Stimulated activated effector memory CD8-positive, alpha-beta T cell treated with anti-CD3 and anti-CD28 coated beads, Interleukin-12 subunit alpha, Interleukin-12 subunit beta, amount 100 ng/mL, for 72 hours (primary cell): ENCODE results near the gene HSPA1A.
"Not testable (repeated sequence)": the region's sequence is repeated elsewhere in the genome, so short reads cannot be mapped to it uniquely, and the experiment has no call there.

Source experiments
- ATAC-seq: fragments of 150-1000 bp; cut with Tn5 transposase; 2 replicates; pipeline ENCODE4 v1.10.0; 2021
- DNase-seq, 2 donors: peaks; one replicate each; pipeline ENCODE4 v3.0.0; 2021 to 2022; ENCODE audit warnings: low spot score in 2 of 2
- H3K27ac Mint-ChIP-seq: one replicate; pipeline ENCODE4 v1.8.0; 2022; ENCODE audit warnings: mild to moderate bottlenecking, mixed read lengths
- H3K36me3 Mint-ChIP-seq: one replicate; pipeline ENCODE4 v1.8.0; 2022; ENCODE audit warnings: mild to moderate bottlenecking, mixed read lengths
- H3K4me1 Mint-ChIP-seq: one replicate; pipeline ENCODE4 v1.8.0; 2022; ENCODE audit warnings: mixed read lengths
- H3K4me3 Mint-ChIP-seq: one replicate; pipeline ENCODE4 v1.8.0; 2022; ENCODE audit warnings: mild to moderate bottlenecking, mixed read lengths
- H3K9me3 Mint-ChIP-seq: one replicate; pipeline ENCODE4 v1.8.0; 2022; ENCODE audit warnings: mixed read lengths

Gene HSPA1A

GRCh38 chr6:31794866-31795615 is 20.3 kb upstream of the HSPA1A start:
- Mint-ChIP-seq H3K4me1 (peaks cover 42% of the 10 kb centered on the region), H3K36me3 (peaks cover 69% of the 10 kb centered on the region)
- no peak for DNase-seq

GRCh38 chr6:31795616-31796298 is 19.6 kb upstream of the HSPA1A start, which contains the start of gene VARS1:
VARS1 (minus strand) TSS chr6:31795752; CDS start chr6:31795217, 535 bp downstream.
- ATAC-seq (peak; percentile 94), DNase-seq (peak; percentile 90 to 93)
- Mint-ChIP-seq H3K4me3 (peak within 1 kb of the TSS; percentile 95), H3K4me1 (peaks cover 42% of the 10 kb centered on the region), H3K9me3 (no peaks in the 10 kb centered on the region), H3K27ac (peak within 1 kb of the TSS; percentile 99), H3K36me3 (peaks cover 68% of the 10 kb centered on the region)

More at GRCh38 chr6:31794866-31795615, 20.3 kb upstream of the HSPA1A start:
- H3K9me3 Mint-ChIP-seq: no peaks in the 10 kb centered on the region
- H3K27ac Mint-ChIP-seq: peak overlapping the region; percentile 99
- H3K4me3 Mint-ChIP-seq: peak overlapping the region; percentile 95
- ATAC-seq: peak; percentile 36

- peaks cover 32% of the 10 kb centered on the region for H3K4me1 Mint-ChIP-seq
- DNase-seq: no peak
- ATAC-seq: no peak
- H3K27ac Mint-ChIP-seq: peak overlapping the region; percentile 83
- no peaks in the 10 kb centered on the region for H3K9me3 Mint-ChIP-seq
- H3K36me3 Mint-ChIP-seq: peaks cover 68% of the 10 kb centered on the region
- H3K4me3 Mint-ChIP-seq: peak overlapping the region; percentile 95
Observed at GRCh38 chr6:31796993-31797385, 18.4 kb upstream of the HSPA1A start.

GRCh38 chr6:31797588-31797987 is 17.8 kb upstream of the HSPA1A start:
- DNase-seq (no peak), ATAC-seq (no peak)
- Mint-ChIP-seq H3K9me3 (no peaks in the 10 kb centered on the region), H3K27ac (peak overlapping the region; percentile 83), H3K36me3 (peaks cover 68% of the 10 kb centered on the region), H3K4me3 (peak overlapping the region; percentile 20), H3K4me1 (peaks cover 26% of the 10 kb centered on the region)

GRCh38 chr6:31799781-31800180 is 15.6 kb upstream of the HSPA1A start:
- ATAC-seq: no peak
- H3K4me3 Mint-ChIP-seq: no peak overlapping the region
- peaks cover 16% of the 10 kb centered on the region for H3K4me1 Mint-ChIP-seq
- peaks cover 78% of the 10 kb centered on the region for H3K36me3 Mint-ChIP-seq
- H3K27ac Mint-ChIP-seq: no peak overlapping the region
- H3K9me3 Mint-ChIP-seq: no peaks in the 10 kb centered on the region
- DNase-seq: no peak

GRCh38 chr6:31801031-31801927 is 14.1 kb upstream of the HSPA1A start:
- not testable (repeated sequence) for DNase-seq, ATAC-seq, H3K4me3 Mint-ChIP-seq, H3K9me3 Mint-ChIP-seq, H3K27ac Mint-ChIP-seq
- Mint-ChIP-seq H3K36me3 (peaks cover 85% of the 10 kb centered on the region), H3K4me1 (peaks cover 19% of the 10 kb centered on the region)

- DNase-seq: no peak
- ATAC-seq: peak; percentile 25
- H3K27ac Mint-ChIP-seq: peak overlapping the region; percentile 97
- H3K4me1 Mint-ChIP-seq: peaks cover 22% of the 10 kb centered on the region
- peaks cover 65% of the 10 kb centered on the region for H3K36me3 Mint-ChIP-seq
- no peaks in the 10 kb centered on the region for H3K9me3 Mint-ChIP-seq
- peak overlapping the region; percentile 93 for H3K4me3 Mint-ChIP-seq
Observed at GRCh38 chr6:31805939-31806469, 9.3 kb upstream of the HSPA1A start.

GRCh38 chr6:31806470-31807272 is 8.7 kb upstream of the HSPA1A start, which contains the start of gene LSM2:
LSM2 (minus strand) TSS chr6:31806966; CDS start chr6:31806757, 209 bp downstream.
- peak within 1 kb of the TSS; percentile 97 for H3K27ac Mint-ChIP-seq
- peak; percentile 95 to 98 for DNase-seq
- H3K4me1 Mint-ChIP-seq: peaks cover 29% of the 10 kb centered on the region
- ATAC-seq: peak; percentile 98
- H3K9me3 Mint-ChIP-seq: no peaks in the 10 kb centered on the region
- peaks cover 58% of the 10 kb centered on the region for H3K36me3 Mint-ChIP-seq
- H3K4me3 Mint-ChIP-seq: peak within 1 kb of the TSS; percentile 93

GRCh38 chr6:31808599-31808998 is 6.7 kb upstream of the HSPA1A start:
- H3K4me3 Mint-ChIP-seq, ATAC-seq, H3K9me3 Mint-ChIP-seq, DNase-seq: not testable (repeated sequence)
- H3K36me3 Mint-ChIP-seq: peaks cover 51% of the 10 kb centered on the region
- H3K27ac Mint-ChIP-seq: peak overlapping the region; percentile 29
- H3K4me1 Mint-ChIP-seq: peaks cover 39% of the 10 kb centered on the region

GRCh38 chr6:31811645-31812044 is 3.7 kb upstream of the HSPA1A start:
- Mint-ChIP-seq H3K27ac (peak overlapping the region; percentile 98), H3K4me1 (peaks cover 46% of the 10 kb centered on the region), H3K36me3 (peaks cover 39% of the 10 kb centered on the region), H3K4me3 (peak overlapping the region; percentile 93), H3K9me3 (no peaks in the 10 kb centered on the region)
- DNase-seq (no peak), ATAC-seq (no peak)

- peaks cover 47% of the 10 kb centered on the region for H3K36me3 Mint-ChIP-seq
Observed at GRCh38 chr6:31813465-31813849, 1.9 kb upstream of the HSPA1A start.

GRCh38 chr6:31814677-31815024 is 692 bp upstream of the HSPA1A start:
- ATAC-seq: peak; percentile 33
- H3K36me3 Mint-ChIP-seq: peaks cover 53% of the 10 kb centered on the region
- peaks cover 53% of the 10 kb centered on the region for H3K4me1 Mint-ChIP-seq
- no peaks in the 10 kb centered on the region for H3K9me3 Mint-ChIP-seq
- H3K4me3 Mint-ChIP-seq: peak overlapping the region; percentile 93
- peak in 1 of 2 donors; percentile 84 for DNase-seq
- peak overlapping the region; percentile 98 for H3K27ac Mint-ChIP-seq

More at GRCh38 chr6:31813465-31813849, 1.9 kb upstream of the HSPA1A start:
- no peak for DNase-seq
- Mint-ChIP-seq H3K27ac (peak overlapping the region; percentile 98), H3K4me1 (peaks cover 47% of the 10 kb centered on the region), H3K9me3 (no peaks in the 10 kb centered on the region), H3K4me3 (peak overlapping the region; percentile 93)
- no peak for ATAC-seq

GRCh38 chr6:31817133-31817928 is 2.0 kb downstream of the HSPA1A start:
- peaks cover 61% of the 10 kb centered on the region for H3K4me1 Mint-ChIP-seq
- H3K4me3 Mint-ChIP-seq: peak overlapping the region; percentile 80
- H3K27ac Mint-ChIP-seq: peak overlapping the region; percentile 85
- peak; percentile 27 for ATAC-seq
- H3K9me3 Mint-ChIP-seq, DNase-seq: not testable (repeated sequence)
- H3K36me3 Mint-ChIP-seq: peaks cover 52% of the 10 kb centered on the region
